Measurements from ENCODE around the gene STK17A.
"Not testable (repeated sequence)": the region's sequence is repeated elsewhere in the genome, so short reads cannot be mapped to it uniquely, and the experiment has no call there.

STK17A gene

GRCh38 chr7:43602256-43602655 is 19.3 kb downstream of the STK17A start:
- DNase-seq = no peak

GRCh38 chr7:43604251-43604650 is 21.3 kb downstream of the STK17A start:
- no peak for DNase-seq

GRCh38 chr7:43609097-43609496 is 26.2 kb downstream of the STK17A start:
- DNase-seq = no peak

GRCh38 chr7:43612128-43612527 is 29.2 kb downstream of the STK17A start:
- DNase-seq = no peak

GRCh38 chr7:43612599-43613589 is 30.0 kb downstream of the STK17A start:
- DNase-seq = no peak

- DNase-seq = no peak
Measured at GRCh38 chr7:43615558-43616145, 32.7 kb downstream of the STK17A start.

GRCh38 chr7:43616977-43617376 is 34.1 kb downstream of the STK17A start:
- no peak for DNase-seq

- no peak for DNase-seq
Measured at GRCh38 chr7:43618073-43618472, 35.2 kb downstream of the STK17A start.

- no peak for DNase-seq
Measured at GRCh38 chr7:43619213-43620012, 36.5 kb downstream of the STK17A start.

GRCh38 chr7:43621729-43622448 is 39.0 kb downstream of the STK17A start:
- no peak for DNase-seq

- DNase-seq = no peak
Measured at GRCh38 chr7:43624156-43624555, 41.2 kb downstream of the STK17A start.

GRCh38 chr7:43625453-43625852 is 42.5 kb downstream of the STK17A start:
- DNase-seq = no peak

- DNase-seq = no peak
Measured at GRCh38 chr7:43625980-43626379, 43.1 kb downstream of the STK17A start.

- no peak for DNase-seq
Measured at GRCh38 chr7:43626695-43627094, 43.8 kb downstream of the STK17A start.

- not testable (repeated sequence) for DNase-seq
Measured at GRCh38 chr7:43627798-43628197, 44.9 kb downstream of the STK17A start.

GRCh38 chr7:43628431-43628830 is 45.5 kb downstream of the STK17A start:
- no peak for DNase-seq

GRCh38 chr7:43629857-43630256 is 46.9 kb downstream of the STK17A start:
- no peak for DNase-seq

- no peak for DNase-seq
Measured at GRCh38 chr7:43630482-43630881, 47.6 kb downstream of the STK17A start.

GRCh38 chr7:43631559-43631958 is 48.7 kb downstream of the STK17A start:
- no peak for DNase-seq

GRCh38 chr7:43632746-43633145 is 49.8 kb downstream of the STK17A start:
- DNase-seq = no peak

- DNase-seq = no peak
Measured at GRCh38 chr7:43634384-43634783, 51.5 kb downstream of the STK17A start.

GRCh38 chr7:43636093-43636492 is 53.2 kb downstream of the STK17A start:
- no peak for DNase-seq
